K562 (cell line): Measurements from ENCODE around the gene PBX4. TPM values are rescaled to one million over a fixed set of nuclear protein-coding genes. Genes with fewer than 3 reads are reported as not detected.

Experiments used
- ATAC-seq: fragments of 200-7000 bp; cut with Tn5 transposase; 3 replicates; pipeline ENCODE4 v1.9.1; 2020; ENCODE audit warnings: moderate library complexity
- BruUV-seq: library from RNA; stranded (reverse); fragments of 400-500 nt; replicated peaks from 2 replicates; lab custom pipeline; 2021; lab: Mats Ljungman, UMichigan
- CTCF ChIA-PET: fragments of 300-600 bp; formaldehyde crosslinking; extraction: SDS; loops from one replicate; lab custom pipeline; 2021; ENCODE audit warnings: low intra/inter-chr PET ratio; lab: Yijun Ruan, JAX
- POLR2A ChIA-PET: fragments of 300-600, 350-650 bp; sonication (Branson Sonifier 250); formaldehyde crosslinking; extraction: SDS; loops from one replicate; lab custom pipeline; 2021; ENCODE audit warnings: antibody characterized with exemption, inconsistent platforms; lab: Yijun Ruan, JAX
- DNase-seq, 4 experiments: peaks; one replicate each; pipeline versions ENCODE4 v3.0.0 to v3.0.0-alpha.2; 2011 to 2018; ENCODE audit warnings: low spot score in 3 of 4, mixed read lengths in 3 of 4; ENCODE audit errors: extremely low read depth in 1 of 4
- FAIRE-seq: peaks from 2 replicates; lab custom pipeline; 2011; peaks lifted over from hg19 to GRCh38; lab: Jason Lieb, UNC
- H2AFZ ChIP-seq: 2 replicates; pipeline ENCODE4 v1.6.0; 2011; ENCODE audit warnings: low read depth, low read length, control low read depth, inconsistent platforms
- H3K27ac ChIP-seq: fragments of 200-600 bp; 3 replicates; pipeline ENCODE4 v1.8.0; 2011; ENCODE audit warnings: low read depth, mild to moderate bottlenecking, control low read depth, inconsistent platforms, low read length, moderate library complexity, mixed read lengths; ENCODE audit errors: extremely low read depth
- H3K27me3 ChIP-seq, 2 experiments: fragments of 300-600 bp in 1 of 2; 2 replicates in 1 of 2; 3 replicates in 1 of 2; pipeline versions ENCODE4 v1.6.0 to v1.8.0; 2011; ENCODE audit warnings: inconsistent platforms in 2 of 2, low read length in 2 of 2, mild to moderate bottlenecking in 1 of 2, mixed read lengths in 1 of 2, moderate library complexity in 1 of 2; ENCODE audit not compliant: control insufficient read depth in 2 of 2, insufficient read depth in 2 of 2
- H3K36me3 ChIP-seq: fragments of 300-600 bp; 3 replicates; pipeline ENCODE4 v1.8.0; 2011; ENCODE audit warnings: mild to moderate bottlenecking, low read length, inconsistent platforms; ENCODE audit not compliant: control insufficient read depth, insufficient read depth
- H3K4me1 ChIP-seq, 2 experiments: fragments of 200-600 bp in 1 of 2; replicated peaks in 1 of 2; 2 replicates in 1 of 2; 3 replicates in 1 of 2; pipeline versions ENCODE4 v1.5.1 to v1.8.0; 2011; ENCODE audit warnings: inconsistent platforms in 2 of 2, low read length in 2 of 2, mild to moderate bottlenecking in 1 of 2, mixed read lengths in 1 of 2, moderate library complexity in 1 of 2; ENCODE audit not compliant: control insufficient read depth in 2 of 2, insufficient read depth in 2 of 2
- H3K4me2 ChIP-seq: 2 replicates; pipeline ENCODE4 v1.6.1; 2011; ENCODE audit warnings: low read length, control low read depth, inconsistent platforms, mixed read lengths; ENCODE audit not compliant: insufficient read depth
- H3K4me3 ChIP-seq: fragments of 200-600 bp; sonication (generic), shearing (Covaris generic); 2 replicates; pipeline ENCODE4 v1.5.1; 2016; ENCODE audit warnings: control low read depth, inconsistent platforms
- H3K79me2 ChIP-seq: fragments of 200-600 bp; 3 replicates; pipeline ENCODE4 v1.8.0; 2011; ENCODE audit warnings: low read length, inconsistent platforms; ENCODE audit not compliant: control insufficient read depth, insufficient read depth
- H3K9ac ChIP-seq, 2 experiments: 2 replicates each; pipeline versions ENCODE4 v1.6.0 to v1.6.1; 2011; ENCODE audit warnings: low read depth in 2 of 2, low read length in 2 of 2, control low read depth in 1 of 2, inconsistent platforms in 1 of 2, mild to moderate bottlenecking in 1 of 2, mixed read lengths in 1 of 2; ENCODE audit not compliant: insufficient read depth in 1 of 2
- H3K9me1 ChIP-seq: one replicate; pipeline ENCODE4 v1.6.0; 2011; ENCODE audit warnings: inconsistent platforms, mild to moderate bottlenecking, low read length, moderate library complexity; ENCODE audit not compliant: control insufficient read depth, insufficient read depth
- H3K9me3 ChIP-seq: replicated peaks from 2 replicates; pipeline ENCODE4 v1.5.1; 2011; ENCODE audit warnings: low read depth, low read length, inconsistent platforms; ENCODE audit not compliant: control insufficient read depth, insufficient read depth
- H4K20me1 ChIP-seq: replicated peaks from 2 replicates; pipeline ENCODE4 v1.6.1; 2011; ENCODE audit warnings: low read length, inconsistent platforms, mixed read lengths; ENCODE audit not compliant: control insufficient read depth, insufficient read depth
- ZFPM2 ChIP-seq: fragments of 250-450 bp; sonication (Bioruptor Pico); IDR thresholded peaks from 2 replicates; pipeline ENCODE4 v1.5.1; 2022; ENCODE audit warnings: mild to moderate bottlenecking
- ZNF324 ChIP-seq: fragments of 250-450 bp; sonication (Bioruptor Pico); IDR thresholded peaks from 2 replicates; pipeline ENCODE4 v1.4.0; 2020; ENCODE audit warnings: mild to moderate bottlenecking
- WGBS: fragments of 100-300 bp; shearing (Covaris generic); methylation state at CpG from one replicate; pipeline ENCODE4 v1.1.6; 2016; ENCODE audit warnings: low coverage, mixed read lengths; ENCODE audit not compliant: insufficient coverage; ENCODE audit errors: missing lambda C conversion rate; 5-methylcytosine and 5-hydroxymethylcytosine counted together
- in situ Hi-C: fragments of 300-500 bp; cut with MboI; formaldehyde crosslinking; loops from 4 replicates; pipeline ENCODE4 v1.15.0; 2018; ENCODE audit warnings: inconsistent platforms, mixed read lengths
- intact Hi-C: fragments of 100-400 bp; cut with micrococcal nuclease; formaldehyde crosslinking; loops from 2 replicates; pipeline ENCODE4 v1.14.2; 2022
- polyA plus RNA-seq, 8 experiments: library from polyadenylated mRNA; depleted of rRNA in 4 of 8; stranded (reverse) in 5 of 8; unstranded in 3 of 8; fragments of >200 nt; fragmentation: Nextera tagmentation in 2 of 8; fragmentation: Illumina TruSeq in 1 of 8; extraction: Ambion mirVana in 2 of 8; extraction: Trizol in 1 of 8; gene quantifications; 2 replicates each; pipeline versions ENCODE4 v1.2.1 to v1.2.3, GENCODE V29; 2011 to 2014; ENCODE audit warnings: inconsistent platforms in 1 of 8, missing spikeins in 1 of 8
- total RNA-seq, 7 experiments: library from RNA; depleted of rRNA in 6 of 7; stranded (reverse); fragments of >200 nt in 6 of 7; fragmentation: Illumina TruSeq in 2 of 7; extraction: Trizol in 2 of 7; gene quantifications; 2 replicates each; pipeline versions ENCODE4 v1.2.1 to v1.2.3, GENCODE V29; 2011 to 2021; ENCODE audit warnings: low replicate concordance in 1 of 7
- TF ChIP-seq, protein P1 (sequence below): sonication (generic); formaldehyde crosslinking; IDR thresholded peaks from 2 replicates; pipeline ENCODE4 v1.8.1; 2023; ENCODE audit warnings: mild to moderate bottlenecking, missing genetic modification reagents
- TF ChIP-seq, protein P2 (sequence below): sonication (generic); IDR thresholded peaks from 2 replicates; pipeline ENCODE4 v1.6.1; 2016

Gene PBX4
- total and polyA plus RNA-seq, 9 of the 15 experiments (the other 6 are each of a cell fraction or from before 2014, with no cell fraction given) = 0.11 to 3.8 (median 1.6) TPM; not detected in 1

- Histone ChIP-seq H3K4me2 (no peak overlapping the region), H3K4me1 (peaks cover 0 to 20% of the 10 kb centered on the region in 2 experiments; a peak in 2 of 5 replicates), H3K27ac (no peak overlapping the region), H2AFZ (no peak overlapping the region), H3K9ac (no peak overlapping the region), H3K79me2 (no peaks in the 10 kb centered on the region), H4K20me1 (no peaks in the 10 kb centered on the region), H3K36me3 (peaks cover 38% of the 10 kb centered on the region; the same call in 2 of the 3 replicates), H3K27me3 (no peaks in the 10 kb centered on the region), H3K9me1 (no peaks in the 10 kb centered on the region), H3K4me3 (no peak overlapping the region), H3K9me3 (no peaks in the 10 kb centered on the region)
- ATAC-seq (no peak), DNase-seq (no peak), FAIRE-seq (no peak)
- WGBS = 92% methylated on average over 14 of the region's 14 CpGs
- ChIA-PET CTCF (no interaction called here), POLR2A (interaction anchor here (0.6 kb wide), 1 partner anchor 45 kb away, joined by 3 read pairs; no protein-coding TSS in a partner anchor)
- intact Hi-C loops = no loop called here
- in situ Hi-C loops = loop anchor here (25.0 kb wide), 1 partner anchor 98 kb away; the partner anchor contains the start of genes CILP2 and YJEFN3
- TF ChIP-seq ZFPM2 (CRISPR knock-in tag) (no peak), ZNF324 (CRISPR knock-in tag) (no peak)
- TF ChIP-seq, protein P1, sequence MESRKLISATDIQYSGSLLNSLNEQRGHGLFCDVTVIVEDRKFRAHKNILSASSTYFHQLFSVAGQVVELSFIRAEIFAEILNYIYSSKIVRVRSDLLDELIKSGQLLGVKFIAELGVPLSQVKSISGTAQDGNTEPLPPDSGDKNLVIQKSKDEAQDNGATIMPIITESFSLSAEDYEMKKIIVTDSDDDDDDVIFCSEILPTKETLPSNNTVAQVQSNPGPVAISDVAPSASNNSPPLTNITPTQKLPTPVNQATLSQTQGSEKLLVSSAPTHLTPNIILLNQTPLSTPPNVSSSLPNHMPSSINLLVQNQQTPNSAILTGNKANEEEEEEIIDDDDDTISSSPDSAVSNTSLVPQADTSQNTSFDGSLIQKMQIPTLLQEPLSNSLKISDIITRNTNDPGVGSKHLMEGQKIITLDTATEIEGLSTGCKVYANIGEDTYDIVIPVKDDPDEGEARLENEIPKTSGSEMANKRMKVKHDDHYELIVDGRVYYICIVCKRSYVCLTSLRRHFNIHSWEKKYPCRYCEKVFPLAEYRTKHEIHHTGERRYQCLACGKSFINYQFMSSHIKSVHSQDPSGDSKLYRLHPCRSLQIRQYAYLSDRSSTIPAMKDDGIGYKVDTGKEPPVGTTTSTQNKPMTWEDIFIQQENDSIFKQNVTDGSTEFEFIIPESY (CRISPR knock-in tag) = 0 out of 2 replicates have a peak, but pooled peaks have one; percentile 22
- TF ChIP-seq, protein P2, sequence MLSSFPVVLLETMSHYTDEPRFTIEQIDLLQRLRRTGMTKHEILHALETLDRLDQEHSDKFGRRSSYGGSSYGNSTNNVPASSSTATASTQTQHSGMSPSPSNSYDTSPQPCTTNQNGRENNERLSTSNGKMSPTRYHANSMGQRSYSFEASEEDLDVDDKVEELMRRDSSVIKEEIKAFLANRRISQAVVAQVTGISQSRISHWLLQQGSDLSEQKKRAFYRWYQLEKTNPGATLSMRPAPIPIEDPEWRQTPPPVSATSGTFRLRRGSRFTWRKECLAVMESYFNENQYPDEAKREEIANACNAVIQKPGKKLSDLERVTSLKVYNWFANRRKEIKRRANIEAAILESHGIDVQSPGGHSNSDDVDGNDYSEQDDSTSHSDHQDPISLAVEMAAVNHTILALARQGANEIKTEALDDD = no peak
- no TSS peak for BruUV-seq
Measured at GRCh38 chr19:19635313-19635702, 16.8 kb upstream of the PBX4 start.
